ENCODE results near the gene TBC1D22A.

The TBC1D22A gene

DNA sequence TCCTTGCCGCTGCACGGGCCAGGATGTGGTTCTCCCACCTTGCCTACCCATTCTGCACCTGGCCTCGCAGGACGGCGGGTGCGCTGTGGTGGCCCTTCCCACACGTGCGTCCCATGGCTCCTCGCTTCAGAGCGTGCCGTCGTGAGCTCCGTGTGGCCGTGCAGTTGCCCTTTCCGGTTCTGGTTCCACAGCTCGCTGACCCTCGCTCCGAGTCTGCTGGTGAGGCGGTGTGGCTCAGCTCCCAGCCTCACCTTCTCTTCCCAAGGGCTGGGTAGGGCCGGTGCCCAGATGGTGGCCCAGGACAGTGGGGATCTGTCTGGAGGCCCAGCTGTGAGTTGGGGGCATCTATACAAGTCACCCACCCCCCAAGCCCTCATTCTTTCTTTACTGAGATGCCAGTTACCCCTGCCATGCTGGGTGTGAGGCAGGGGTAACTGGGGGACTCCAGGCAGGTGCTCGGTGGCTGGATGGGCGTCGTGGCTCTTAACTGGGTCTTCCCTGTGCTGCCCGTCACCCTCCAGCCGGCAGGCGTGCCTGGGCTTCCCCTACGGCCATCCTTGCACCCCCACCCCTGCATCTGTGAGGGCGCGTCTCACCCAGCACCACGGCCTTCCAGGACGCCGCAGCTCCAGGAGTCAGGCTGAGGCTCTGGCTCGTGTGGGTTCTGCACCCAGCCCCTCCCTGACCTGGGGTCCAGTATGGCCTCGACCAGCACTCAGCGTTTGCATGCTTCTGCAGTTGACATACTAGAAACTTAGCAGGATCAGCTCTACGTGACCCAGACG lies 395.2 kb downstream of the TBC1D22A start:
- no peak overlapping the region for H3K4me3 ChIP-seq (ENCODE audit: low read length)
- TF ChIP-seq ZNF274 (IDR thresholded peaks at IDR 0.05; ENCODE audit: low read depth, low read length) = no peak

DNA sequence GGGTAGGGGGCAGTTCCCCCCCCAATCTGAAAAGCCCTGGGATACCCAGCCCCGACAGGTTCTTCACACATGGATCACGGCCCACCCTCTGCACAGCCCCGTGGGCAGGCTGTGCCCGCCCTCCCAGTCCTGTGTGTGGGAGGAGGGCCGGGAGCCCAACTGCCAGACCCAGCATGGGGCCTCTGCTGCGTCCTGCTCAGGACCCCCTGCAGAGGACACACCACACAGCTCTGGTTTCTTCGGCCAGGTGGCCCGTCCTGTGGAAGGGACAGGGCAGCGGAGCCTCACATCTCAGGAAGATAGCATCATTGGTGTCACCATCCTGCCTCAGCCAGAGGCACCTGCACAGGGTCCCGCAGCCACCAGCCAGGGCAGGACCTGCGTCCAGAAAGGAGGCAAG lies 396.0 kb downstream of the TBC1D22A start:
- no peak overlapping the region for H3K4me3 ChIP-seq (ENCODE audit: low read length)
- TF ChIP-seq ZNF274 (IDR thresholded peaks at IDR 0.05; ENCODE audit: low read depth, low read length) = no peak

- no peak for TF ChIP-seq ZNF274 (IDR thresholded peaks at IDR 0.05; ENCODE audit: low read depth, low read length)
- no peak overlapping the region for H3K4me3 ChIP-seq (ENCODE audit: low read length)
These were observed 397.1 kb downstream of the TBC1D22A start for GRCh38 chr22:47159592-47159991.

- H3K4me3 ChIP-seq (ENCODE audit: low read length) = no peak overlapping the region
- TF ChIP-seq ZNF274 (IDR thresholded peaks at IDR 0.05; ENCODE audit: low read depth, low read length) = no peak
These were observed 397.7 kb downstream of the TBC1D22A start for GRCh38 chr22:47160141-47160541.

- no peak for TF ChIP-seq ZNF274 (IDR thresholded peaks at IDR 0.05; ENCODE audit: low read depth, low read length)
These were observed 398.5 kb downstream of the TBC1D22A start for GRCh38 chr22:47160781-47161520.

GRCh38 chr22:47161631-47162030 lies 399.2 kb downstream of the TBC1D22A start:
- TF ChIP-seq ZNF274 (IDR thresholded peaks at IDR 0.05; ENCODE audit: low read depth, low read length) = no peak

More at GRCh38 chr22:47160781-47161520, 398.5 kb downstream of the TBC1D22A start:
- H3K4me3 ChIP-seq (ENCODE audit: low read length) = no peak overlapping the region

DNA sequence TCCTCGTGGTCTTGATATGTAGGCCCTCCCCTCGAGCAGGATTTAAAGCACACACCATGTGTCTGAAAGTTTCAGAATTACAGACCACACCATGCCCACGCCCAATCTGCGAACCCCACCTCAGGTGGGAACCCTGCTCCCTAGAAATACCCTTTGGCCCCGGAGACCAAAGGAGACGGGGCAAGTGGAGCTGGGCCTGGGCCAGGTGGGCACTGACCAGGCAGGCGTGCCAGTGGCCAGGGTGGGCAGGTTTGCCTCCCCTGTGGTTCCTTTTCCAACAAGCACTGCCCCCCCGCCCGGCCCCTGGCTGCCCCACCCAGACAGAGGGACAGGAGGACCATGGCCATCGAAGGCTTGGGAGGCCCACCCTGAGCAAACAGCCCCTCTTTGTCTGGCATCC lies 400.4 kb downstream of the TBC1D22A start:
- no peak overlapping the region for H3K4me3 ChIP-seq (ENCODE audit: low read length)
- TF ChIP-seq ZNF274 (IDR thresholded peaks at IDR 0.05; ENCODE audit: low read depth, low read length) = no peak

More at GRCh38 chr22:47161631-47162030, 399.2 kb downstream of the TBC1D22A start:
- no peak overlapping the region for H3K4me3 ChIP-seq (ENCODE audit: low read length)

DNA sequence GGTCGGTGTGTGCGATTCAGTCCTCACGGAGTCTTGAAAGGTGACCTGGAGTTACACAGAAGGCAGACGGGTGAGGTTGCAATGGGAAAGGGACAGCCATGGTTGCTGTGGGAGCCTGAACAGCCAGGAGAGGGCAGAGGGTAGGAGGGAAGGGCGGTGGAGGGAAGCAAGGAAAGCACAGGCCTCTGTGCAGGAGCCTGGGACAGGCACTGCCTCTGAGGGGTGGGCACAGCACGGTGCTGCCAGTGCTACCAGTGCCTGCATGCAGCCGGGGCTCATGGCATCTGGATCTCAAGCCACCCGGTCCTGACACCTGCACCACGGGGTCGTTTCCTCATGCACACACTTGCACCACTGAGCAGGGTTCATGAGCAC lies 401.0 kb downstream of the TBC1D22A start:
- no peak for TF ChIP-seq ZNF274 (IDR thresholded peaks at IDR 0.05; ENCODE audit: low read depth, low read length)
- H3K4me3 ChIP-seq (ENCODE audit: low read length) = no peak overlapping the region

GRCh38 chr22:47163856-47164513 lies 401.5 kb downstream of the TBC1D22A start:
- TF ChIP-seq ZNF274 (IDR thresholded peaks at IDR 0.05; ENCODE audit: low read depth, low read length) = no peak
- H3K4me3 ChIP-seq (ENCODE audit: low read length) = no peak overlapping the region

GRCh38 chr22:47164514-47165337 lies 402.3 kb downstream of the TBC1D22A start:
- no peak overlapping the region for H3K4me3 ChIP-seq (ENCODE audit: low read length)
- no peak for TF ChIP-seq ZNF274 (IDR thresholded peaks at IDR 0.05; ENCODE audit: low read depth, low read length)

- TF ChIP-seq ZNF274 (IDR thresholded peaks at IDR 0.05; ENCODE audit: low read depth, low read length) = no peak
- no peak overlapping the region for H3K4me3 ChIP-seq (ENCODE audit: low read length)
These were observed 403.0 kb downstream of the TBC1D22A start for GRCh38 chr22:47165338-47166032.

DNA sequence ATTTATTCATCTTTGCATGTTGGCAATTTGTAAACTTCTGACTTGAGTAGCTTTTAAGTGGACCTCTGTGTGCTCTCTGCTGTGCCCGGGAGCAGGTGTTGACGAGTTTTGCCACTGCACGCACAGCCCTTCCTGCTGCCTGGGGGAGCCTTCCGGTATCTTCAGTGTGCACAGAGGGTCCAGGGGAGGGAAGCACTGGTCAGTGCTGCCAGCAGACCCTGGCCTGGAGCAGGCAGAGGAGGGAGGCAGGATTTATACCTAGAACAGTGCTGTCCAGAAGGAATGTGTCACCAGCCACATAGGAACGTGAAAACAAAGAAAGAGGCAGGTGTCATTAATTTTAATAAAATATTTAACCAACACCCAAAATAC lies 403.6 kb downstream of the TBC1D22A start:
- no peak overlapping the region for H3K4me3 ChIP-seq (ENCODE audit: low read length)
- TF ChIP-seq ZNF274 (IDR thresholded peaks at IDR 0.05; ENCODE audit: low read depth, low read length) = no peak

DNA sequence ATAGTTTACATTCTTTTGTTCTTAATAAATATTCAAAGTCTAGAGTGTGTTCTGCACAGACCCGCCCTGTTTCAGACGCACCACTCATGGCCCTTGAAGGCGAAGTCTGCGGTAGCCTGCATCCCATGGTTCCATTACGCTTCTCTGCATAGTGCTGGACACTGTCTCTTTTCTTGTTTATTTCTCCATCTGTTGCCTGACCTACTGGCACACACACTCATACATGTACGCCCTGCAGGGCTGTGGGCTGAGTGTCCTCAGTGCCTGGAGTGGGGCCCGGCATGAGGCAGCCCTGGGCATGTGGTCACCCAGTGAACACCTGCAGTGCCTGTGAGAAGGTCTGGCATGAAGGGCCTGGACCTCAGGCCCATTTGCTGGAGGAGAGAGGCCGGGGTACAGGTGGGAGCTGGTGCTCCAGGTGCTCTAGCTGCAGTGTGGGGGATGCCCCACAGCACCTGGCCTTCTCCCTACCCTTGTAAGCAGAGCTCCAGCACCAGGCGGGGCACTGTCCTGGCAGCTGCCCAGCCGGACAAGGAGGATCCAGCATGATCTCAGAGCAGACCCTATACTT lies 404.1 kb downstream of the TBC1D22A start:
- TF ChIP-seq ZNF274 (IDR thresholded peaks at IDR 0.05; ENCODE audit: low read depth, low read length) = no peak

More for the DNA sequence above, 404.1 kb downstream of the TBC1D22A start:
- no peak overlapping the region for H3K4me3 ChIP-seq (ENCODE audit: low read length)
